Stimulated activated CD8-positive, alpha-beta memory T cell treated with anti-CD3 and anti-CD28 coated beads, Interleukin-2, amount 100 ng/mL, for 1 hour (primary cell): ENCODE results near the gene RTEL1.
"Not testable (repeated sequence)": the region's sequence is repeated elsewhere in the genome, so short reads cannot be mapped to it uniquely, and the experiment has no call there.

ENCODE experiments used
- DNase-seq, 2 donors: peaks; one replicate each; pipeline ENCODE4 v3.0.0-alpha.2; 2020; ENCODE audit warnings: low read depth in 2 of 2

Gene RTEL1

DNA sequence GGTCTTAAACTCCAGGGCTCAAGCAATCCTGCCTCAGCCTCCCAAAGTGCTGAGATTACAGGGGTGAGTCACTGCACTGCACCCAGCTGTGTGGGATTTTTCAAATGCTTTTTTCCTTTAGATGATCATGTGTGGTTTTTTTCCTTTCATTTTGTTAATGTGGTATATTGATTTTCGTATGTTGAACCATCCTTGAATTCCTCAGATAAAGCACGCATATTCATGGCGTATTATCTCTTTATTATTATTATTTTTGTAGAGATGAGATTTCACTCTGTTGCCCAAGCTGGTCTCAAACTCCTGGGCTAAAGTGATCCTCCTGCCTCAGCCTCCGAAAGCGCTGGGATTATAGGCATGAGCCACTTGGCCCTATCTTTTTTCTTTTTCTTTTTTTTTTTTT, 56.7 kb downstream of the RTEL1 start:
- DNase-seq = no peak

DNA sequence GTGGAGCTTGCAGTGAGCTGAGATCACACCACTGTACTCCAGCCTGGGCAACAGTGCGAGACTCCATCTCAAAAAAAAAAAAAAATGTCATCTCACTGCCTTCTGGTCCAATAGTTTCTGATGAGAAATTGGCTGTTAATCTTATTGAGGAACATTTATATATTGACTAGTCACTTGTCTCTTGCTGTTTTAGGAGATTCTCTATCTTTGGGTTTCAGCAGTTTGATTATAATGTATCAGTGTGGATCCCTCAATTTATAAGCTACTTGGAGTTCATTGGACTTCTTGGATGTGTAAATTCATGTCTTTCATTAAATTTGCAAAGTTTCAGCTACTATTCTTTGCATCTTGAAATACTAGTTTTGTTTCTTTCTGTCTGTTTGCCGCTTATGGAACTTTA, 60.9 kb downstream of the RTEL1 start:
- no peak for DNase-seq

DNA sequence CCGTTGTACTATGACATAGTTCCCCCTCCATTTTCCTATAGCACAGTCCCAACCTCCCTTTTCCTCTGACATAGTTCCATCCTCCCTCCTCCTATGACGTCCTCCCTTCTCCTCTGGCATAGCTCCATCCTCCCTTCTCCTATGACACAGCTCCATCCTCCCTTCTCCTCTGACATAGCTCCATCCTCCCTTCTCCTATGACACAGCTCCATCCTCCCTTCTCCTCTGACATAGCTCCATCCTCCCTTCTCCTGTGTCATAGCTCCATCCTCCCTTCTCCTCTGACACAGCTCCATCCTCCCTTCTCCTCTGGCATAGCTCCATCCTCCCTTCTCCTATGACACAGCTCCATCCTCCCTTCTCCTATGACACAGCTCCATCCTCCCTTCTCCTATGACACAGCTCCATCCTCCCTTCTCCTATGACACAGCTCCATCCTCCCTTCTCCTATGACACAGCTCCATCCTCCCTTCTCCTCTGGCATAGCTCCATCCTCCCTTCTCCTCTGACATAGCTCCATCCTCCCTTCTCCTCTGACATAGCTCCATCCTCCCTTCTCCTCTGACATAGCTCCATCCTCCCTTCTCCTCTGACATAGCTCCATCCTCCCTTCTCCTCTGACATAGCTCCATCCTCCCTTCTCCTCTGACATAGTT, 65.0 kb downstream of the RTEL1 start:
- DNase-seq = not testable (repeated sequence)

DNA sequence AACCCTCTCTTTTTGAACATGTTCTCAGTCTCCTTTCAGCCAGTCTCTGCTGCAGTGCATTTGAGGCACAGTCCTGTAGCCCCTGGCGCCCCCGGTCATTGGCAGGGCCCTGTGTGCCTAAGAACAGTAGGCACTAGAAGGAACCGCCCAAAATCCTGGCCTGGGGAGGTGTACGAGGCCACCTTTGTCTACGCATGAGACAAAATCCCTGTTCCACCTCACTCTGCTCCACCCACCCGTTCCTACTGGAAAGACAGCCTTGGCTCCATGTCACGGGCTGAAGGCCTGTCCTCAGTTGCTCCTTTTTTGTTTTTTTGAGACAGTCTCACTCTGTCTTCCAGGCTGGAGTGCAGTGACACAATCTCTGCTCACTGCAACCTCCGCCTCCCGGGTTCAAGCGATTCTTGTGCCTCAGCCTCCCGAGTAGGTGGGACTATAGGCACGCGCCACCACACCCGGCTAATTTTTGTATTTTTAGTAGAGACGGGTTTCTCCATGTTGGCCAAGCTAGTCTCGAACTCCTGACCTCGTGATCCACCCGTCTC, 72.1 kb downstream of the RTEL1 start:
- DNase-seq = not testable (repeated sequence)

DNA sequence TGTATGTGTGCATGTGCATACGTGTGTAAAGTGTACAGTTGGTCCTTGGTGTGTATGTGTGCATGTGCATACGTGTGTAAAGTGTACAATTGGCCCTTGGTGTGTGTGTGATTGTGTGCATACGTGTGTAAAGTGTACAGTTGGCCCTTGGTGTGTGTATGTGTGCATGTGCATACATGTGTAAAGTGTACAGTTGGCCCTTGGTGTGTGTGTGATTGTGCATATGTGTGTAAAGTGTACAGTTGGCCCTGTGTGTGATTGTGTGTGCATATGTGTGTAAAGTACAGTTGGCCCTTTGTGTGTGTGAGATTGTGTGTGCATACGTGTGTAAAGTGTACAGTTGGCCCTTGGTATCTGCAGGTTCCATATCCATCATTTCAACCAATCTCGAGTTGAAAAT, 73.3 kb downstream of the RTEL1 start:
- DNase-seq = no peak

DNA sequence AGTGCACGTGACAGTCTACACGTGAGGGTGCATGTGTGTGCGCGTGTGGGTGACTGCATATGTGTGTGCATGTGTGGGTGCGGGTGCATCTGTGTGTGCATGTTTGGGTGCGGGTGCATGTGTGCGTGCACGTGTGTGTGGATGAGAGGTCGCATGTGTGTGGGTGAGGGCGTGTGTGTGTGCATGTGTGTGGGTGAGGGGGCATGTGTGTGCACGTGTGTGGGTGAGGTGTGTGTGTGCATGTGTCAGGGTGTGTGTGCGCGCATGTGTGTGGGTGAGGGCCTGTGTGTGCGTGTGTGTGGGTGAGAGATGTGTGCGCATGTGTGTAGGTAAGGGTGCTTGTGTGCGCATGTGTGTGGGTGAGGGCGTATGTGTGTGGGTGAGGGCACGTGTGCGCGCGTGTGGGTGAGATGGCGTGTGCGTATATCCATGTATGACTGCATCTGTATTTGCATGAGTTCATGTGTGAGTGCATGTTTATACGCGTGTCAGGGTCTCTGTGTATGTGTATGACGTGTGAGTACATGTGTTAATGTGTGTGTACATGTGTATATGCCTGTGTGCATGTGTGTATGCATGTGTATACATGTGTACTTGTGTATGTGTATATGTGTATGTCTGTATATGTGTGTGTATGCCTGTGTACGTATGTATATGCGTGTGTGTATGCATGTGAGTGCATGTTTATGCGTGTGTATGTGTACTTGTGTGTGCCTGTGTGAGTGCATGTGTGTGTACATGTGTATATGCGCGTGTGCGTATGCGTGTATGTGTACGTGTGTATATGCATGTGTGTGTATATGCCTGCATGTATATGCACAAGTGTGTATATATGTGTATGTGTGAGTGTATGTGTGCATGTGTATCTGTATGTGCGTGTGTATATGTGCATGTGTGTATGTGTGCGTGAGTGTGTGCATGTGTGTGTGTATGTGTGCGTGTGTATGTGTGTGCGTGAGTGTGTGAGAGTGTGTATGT, 74.3 kb downstream of the RTEL1 start:
- DNase-seq = no peak

DNA sequence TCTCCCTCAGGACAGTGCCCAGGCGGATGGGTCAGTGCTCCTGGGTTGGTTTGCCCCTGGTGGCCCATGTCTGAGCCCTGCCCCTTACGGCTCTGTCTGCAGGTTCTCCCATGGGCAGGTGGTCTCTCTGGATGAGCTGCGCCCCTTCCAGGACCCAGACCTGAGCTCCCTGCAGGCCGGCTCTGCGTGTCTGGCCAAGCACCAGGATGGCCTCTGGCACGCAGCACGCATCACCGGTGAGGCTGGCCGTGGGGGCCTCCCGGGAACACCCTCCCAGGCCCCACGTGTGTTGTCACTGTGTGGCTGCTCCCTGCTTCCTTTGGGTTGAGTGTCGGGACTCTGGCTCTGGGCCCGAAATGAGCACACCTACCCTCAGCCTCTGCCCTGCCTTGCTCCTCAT, 75.0 kb downstream of the RTEL1 start:
- DNase-seq = no peak

DNA sequence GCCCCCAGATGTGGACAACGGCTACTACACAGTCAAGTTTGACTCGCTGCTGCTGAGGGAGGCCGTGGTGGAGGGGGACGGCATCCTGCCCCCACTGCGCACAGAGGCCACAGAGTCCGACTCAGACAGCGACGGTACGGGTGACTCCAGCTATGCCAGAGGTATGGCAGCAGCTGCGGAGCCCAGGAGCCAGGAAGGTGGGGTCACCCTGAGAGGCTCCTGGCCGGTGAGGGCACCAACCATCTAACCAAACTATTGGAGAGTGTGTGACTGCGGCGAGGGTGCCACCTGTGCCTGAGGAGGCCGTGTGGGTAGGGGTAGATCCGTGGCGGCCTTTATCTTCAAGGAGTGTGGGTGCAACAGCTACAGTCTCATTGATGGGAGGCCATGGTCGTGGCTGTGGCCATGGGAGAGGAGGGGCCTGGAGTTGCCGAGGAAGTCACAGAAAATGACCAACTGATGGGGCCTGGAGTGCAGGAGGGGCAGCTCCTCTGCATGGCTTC, 75.5 kb downstream of the RTEL1 start:
- no peak for DNase-seq

DNA sequence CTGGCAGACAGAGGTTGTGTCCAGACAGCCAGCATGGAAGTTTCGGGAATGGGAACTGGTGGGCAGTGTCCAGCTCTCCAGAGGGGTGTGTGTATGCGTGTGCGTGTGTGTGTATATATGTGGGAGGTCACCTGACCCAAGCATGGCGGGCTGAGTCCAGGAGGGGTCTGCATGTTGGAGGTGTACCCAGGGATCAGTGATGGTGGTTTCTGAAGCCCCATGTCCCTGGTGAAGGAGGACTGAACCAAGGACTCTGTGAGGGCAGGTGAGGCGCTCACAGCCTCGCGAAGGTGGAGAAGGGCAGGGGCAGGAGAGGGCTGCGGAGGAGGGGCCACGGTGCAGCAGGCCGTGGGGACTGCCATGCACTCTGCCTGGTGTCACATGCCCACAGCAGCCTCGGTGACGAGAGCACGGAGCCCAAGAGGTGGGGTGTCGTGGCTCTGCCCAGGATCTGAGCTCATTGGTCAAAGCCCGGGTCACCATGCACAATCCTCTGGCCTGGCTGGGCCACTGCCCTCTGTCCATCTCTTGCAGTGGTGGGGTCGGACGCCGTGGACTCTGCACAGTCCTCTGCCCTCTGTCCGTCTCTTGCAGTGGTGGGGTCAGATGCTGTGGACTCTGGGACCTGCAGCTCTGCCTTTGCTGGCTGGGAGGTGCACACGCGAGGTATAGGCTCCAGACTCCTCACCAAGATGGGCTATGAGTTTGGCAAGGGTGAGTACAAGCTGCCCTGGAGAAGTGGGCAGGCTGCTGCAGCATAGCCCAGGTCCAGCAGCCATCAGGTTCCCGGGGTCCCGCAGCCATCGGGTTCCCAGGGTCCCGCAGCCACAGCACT, 76.2 kb downstream of the RTEL1 start:
- DNase-seq = no peak

DNA sequence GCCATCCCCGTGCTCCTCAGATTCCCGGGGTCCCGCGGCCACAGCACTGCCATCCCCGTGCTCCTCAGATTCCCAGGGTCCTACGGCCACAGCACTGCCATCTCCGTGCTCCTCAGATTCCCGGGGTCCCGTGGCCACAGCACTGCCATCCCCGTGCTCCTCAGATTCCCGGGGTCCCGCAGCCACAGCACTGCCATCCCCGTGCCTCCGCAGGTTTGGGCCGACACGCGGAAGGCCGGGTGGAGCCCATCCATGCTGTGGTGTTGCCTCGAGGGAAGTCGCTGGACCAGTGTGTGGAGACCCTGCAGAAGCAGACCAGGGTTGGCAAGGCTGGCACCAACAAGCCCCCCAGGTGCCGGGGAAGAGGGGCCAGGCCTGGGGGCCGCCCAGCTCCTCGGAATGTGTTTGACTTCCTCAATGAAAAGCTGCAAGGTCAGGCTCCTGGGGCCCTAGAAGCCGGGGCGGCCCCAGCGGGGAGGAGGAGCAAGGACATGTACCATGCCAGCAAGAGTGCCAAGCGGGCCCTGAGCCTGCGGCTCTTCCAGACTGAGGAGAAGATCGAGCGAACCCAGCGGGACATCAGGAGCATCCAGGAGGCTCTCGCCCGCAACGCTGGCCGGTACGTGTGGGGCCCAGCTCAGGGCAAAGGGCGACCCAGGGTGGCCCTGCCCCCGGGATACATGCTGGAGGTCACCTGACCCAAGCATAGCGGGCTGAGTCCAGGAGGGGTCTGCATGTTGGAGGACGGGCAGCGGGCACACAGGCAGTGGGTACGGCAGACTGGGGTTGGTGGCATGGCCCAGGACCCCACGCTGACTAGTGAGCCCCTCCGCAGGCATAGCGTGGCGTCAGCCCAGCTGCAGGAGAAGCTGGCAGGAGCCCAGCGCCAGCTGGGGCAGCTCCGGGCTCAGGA, 77.1 kb downstream of the RTEL1 start:
- no peak for DNase-seq

DNA sequence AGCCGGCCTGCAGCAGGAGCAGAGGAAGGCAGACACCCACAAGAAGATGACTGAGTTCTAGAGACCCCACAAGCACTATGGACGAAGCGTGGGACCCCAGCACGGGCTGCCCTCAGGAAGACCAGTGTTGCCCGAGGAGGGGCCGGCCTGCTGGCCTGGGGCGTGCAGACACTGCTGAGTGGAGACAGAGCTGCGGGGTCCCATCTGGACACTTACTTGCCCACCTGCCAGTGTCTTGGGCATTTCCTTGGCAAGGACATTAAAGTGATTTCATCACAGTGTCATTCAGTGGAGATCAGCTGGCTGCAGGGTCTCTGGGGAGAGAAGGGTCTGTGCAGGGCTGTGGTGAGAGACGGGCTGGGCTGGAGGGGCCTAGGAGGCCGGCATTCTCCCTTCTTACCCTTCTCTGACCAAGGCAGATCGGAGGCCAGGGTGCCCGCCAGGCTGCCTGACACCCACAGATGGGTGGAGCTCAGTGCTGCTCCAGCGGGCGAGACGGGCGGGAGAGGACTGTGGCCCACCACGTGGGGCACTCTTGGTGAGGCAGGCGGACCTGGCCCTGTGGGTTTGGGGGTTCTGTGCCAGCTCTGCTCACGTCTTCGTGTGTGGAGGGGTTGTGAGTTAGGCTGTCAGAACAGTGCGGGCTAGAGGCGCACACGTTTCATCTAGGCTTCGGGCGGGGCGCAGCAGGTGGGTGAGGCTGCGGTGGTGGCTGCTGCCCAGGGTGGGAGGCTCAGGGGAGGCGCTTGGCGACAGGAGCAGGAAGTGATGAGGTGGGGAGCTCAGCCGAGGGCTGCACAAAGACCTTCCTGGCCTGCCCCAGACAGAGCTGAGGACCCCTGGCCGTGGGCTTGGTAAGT, 78.0 kb downstream of the RTEL1 start, which contains the start of gene LIME1:
TSS of gene LIME1 (plus strand) at position 806 of the 860 bp plus-strand sequence. CDS start 886 bp downstream, outside the sequence.
- peak; percentile 39 to 63 for DNase-seq

DNA sequence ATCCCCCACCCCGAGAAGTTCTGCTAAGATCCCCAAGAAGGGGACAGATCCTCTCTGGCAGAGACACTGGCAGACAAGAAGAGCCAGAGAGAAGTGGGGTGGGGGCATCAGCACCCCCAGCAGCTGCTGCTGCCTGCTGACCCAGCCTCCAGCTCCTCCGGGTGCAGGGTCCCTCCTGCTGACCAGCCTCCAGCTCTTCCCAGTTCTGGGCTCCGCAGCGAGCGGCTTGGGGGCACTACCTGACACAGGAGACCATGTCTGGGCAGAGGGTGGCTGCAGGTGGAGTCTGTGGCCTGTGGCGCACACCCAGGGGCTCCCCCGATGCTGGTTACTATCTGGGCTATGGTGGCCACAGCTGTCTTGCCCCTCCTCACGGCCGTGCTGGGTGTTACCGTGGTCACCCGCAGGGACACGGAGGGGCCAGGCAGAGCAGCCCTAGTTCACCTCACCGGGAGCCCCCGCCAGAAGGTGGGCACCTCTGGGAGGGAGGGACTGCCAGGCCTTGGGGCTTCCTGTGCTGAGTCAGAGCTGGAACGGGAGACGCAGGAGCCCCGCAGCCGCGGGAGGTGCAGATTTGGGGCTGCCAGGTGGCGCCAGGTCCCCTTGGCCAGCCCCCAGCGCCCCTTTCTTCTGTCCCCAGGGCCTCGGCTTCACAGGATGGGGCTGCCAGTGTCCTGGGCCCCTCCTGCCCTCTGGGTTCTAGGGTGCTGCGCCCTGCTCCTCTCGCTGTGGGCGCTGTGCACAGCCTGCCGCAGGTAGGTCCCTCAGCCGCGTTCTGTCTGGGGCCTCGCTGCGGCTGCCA, 79.0 kb downstream of the RTEL1 start:
- peak; percentile 35 to 47 for DNase-seq

DNA sequence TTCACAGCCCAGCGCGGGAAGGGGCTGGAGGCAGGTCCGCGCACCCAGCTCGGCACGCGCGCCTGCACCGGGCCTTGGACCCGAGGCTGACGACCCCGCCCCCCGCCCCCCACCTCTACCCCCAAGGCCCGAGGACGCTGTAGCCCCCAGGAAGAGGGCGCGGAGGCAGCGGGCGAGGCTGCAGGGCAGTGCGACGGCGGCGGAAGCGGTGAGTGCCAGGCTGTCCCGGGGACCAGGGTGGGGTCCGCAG, 79.5 kb downstream of the RTEL1 start:
- DNase-seq = no peak

DNA sequence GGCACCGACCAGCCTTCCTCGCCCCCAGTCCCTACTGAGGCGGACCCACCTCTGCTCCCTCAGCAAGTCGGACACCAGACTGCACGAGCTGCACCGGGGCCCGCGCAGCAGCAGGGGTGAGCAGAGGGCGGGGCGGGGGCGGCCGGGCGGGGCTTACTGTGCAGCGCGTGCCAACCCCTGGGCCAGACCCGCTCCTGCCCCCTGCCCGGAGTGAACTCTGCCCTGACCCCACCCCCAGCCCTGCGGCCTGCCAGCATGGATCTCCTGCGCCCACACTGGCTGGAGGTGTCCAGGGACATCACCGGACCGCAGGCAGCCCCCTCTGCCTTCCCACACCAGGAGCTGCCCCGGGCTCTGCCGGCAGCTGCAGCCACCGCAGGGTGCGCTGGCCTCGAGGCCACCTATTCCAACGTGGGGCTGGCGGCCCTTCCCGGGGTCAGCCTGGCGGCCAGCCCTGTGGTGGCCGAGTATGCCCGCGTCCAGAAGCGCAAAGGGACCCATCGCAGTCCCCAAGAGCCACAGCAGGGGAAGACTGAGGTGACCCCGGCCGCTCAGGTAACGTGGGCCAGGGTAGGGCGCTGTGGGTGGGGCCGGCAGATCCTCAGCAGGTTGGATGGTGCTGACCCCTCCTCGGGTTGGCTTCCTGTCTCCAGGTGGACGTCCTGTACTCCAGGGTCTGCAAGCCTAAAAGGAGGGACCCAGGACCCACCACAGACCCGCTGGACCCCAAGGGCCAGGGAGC, 80.0 kb downstream of the RTEL1 start:
- no peak for DNase-seq

DNA sequence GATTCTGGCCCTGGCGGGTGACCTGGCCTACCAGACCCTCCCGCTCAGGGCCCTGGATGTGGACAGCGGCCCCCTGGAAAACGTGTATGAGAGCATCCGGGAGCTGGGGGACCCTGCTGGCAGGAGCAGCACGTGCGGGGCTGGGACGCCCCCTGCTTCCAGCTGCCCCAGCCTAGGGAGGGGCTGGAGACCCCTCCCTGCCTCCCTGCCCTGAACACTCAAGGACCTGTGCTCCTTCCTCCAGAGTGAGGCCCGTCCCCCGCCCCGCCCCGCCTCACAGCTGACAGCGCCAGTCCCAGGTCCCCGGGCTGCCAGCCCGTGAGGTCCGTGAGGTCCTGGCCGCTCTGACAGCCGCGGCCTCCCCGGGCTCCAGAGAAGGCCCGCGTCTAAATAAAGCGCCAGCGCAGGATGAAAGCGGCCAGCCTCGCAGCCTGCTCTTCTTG, 80.6 kb downstream of the RTEL1 start:
- no peak for DNase-seq

DNA sequence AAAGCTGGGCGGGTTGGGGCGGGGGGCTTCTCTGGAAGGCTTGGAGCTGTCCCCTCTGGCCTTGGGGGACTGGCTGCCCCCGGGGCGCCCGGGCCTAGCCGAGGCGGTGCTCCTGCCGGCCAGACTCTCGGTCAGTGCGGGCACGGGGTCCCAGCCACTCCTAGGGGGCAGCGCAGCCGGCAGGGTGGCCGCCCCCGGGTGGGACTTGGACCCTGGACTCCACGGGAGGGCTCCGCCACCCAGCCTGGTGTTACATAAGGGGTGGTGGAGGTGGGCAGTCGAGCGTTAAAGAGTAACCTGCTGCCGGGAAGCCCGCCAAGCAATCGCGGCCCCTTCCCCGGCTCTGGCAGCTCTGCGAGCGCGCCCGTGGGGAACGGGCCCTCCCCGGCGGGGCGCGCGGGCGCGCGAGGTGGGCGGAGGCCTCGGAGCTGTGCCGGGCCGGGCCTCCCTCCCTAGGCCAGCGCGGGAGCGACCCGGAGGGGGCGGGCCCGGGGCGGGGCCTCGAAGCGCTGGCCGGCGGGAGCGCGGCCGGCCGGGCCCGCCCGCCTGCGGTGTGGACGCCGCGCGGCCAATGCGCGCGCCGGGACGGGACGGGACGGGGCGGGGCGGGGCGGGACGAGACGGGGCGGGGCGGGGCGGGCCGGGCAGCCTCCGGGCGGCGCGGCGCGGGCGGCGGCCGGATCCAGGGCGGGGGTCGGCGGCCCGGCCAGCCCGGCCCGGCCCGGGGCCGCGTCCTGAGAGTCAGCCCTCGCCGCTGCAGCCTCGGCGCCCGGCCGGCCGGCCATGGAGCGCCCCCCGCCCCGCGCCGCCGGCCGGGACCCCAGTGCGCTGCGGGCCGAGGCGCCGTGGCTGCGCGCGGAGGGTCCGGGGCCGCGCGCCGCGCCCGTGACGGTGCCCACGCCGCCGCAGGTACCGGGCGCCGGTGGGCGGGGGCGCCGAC, 81.3 kb downstream of the RTEL1 start, which contains the start of gene SLC2A4RG:
TSS of gene SLC2A4RG (plus strand) at position 647 of the 940 bp plus-strand sequence. CDS start at position 784, 137 bp downstream.
- peak in 1 of 2 donors; percentile 53 for DNase-seq
